ENCODE results near the gene DNAJC1.

GRCh38 chr10:22043327-22043633, 39.8 kb upstream of the DNAJC1 start:
- TF ChIP-seq CTCF (IDR thresholded peaks at IDR 0.05) (no peak), POLR2A (IDR thresholded peaks at IDR 0.05) (no peak), POLR2AphosphoS5 (IDR thresholded peaks at IDR 0.05; ENCODE audit: insufficient read depth in 1 of 2, low read depth in 1 of 2) (no peak)

Measured in vagina (tissue), 2 donors.